WERI-Rb-1 (cell line): Measurements from ENCODE around the gene ROR2.

ENCODE experiments used
- DNase-seq: peaks from one replicate; pipeline ENCODE4 v3.0.0-alpha.2; 2020
- H3K27ac ChIP-seq: fragments of 250-450 bp; sonication (Bioruptor Pico); 2 replicates; pipeline ENCODE4 v1.5.1; 2020; ENCODE audit warnings: mild to moderate bottlenecking, moderate library complexity
- H3K27me3 ChIP-seq: fragments of 250-450 bp; sonication (Bioruptor Pico); 2 replicates; pipeline ENCODE4 v1.5.1; 2021; ENCODE audit warnings: mild to moderate bottlenecking, low read depth, moderate library complexity; ENCODE audit not compliant: insufficient read depth, severe bottlenecking
- H3K36me3 ChIP-seq: fragments of 250-450 bp; sonication (Bioruptor Pico); 2 replicates; pipeline ENCODE4 v1.5.1; 2020; ENCODE audit warnings: mild to moderate bottlenecking, moderate library complexity
- H3K4me3 ChIP-seq: 2 replicates; pipeline ENCODE4 v1.5.1; 2011; ENCODE audit warnings: low read depth, mild to moderate bottlenecking, control low read depth, low read length
- H3K9me3 ChIP-seq: fragments of 250-450 bp; sonication (Bioruptor Pico); 2 replicates; pipeline ENCODE4 v1.5.1; 2021; ENCODE audit warnings: mild to moderate bottlenecking, moderate library complexity; ENCODE audit not compliant: severe bottlenecking
- TF ChIP-seq, protein P1 (sequence below): IDR thresholded peaks from 2 replicates; pipeline ENCODE4 v1.5.1; 2011; ENCODE audit warnings: low read depth, mild to moderate bottlenecking, control low read depth, inconsistent platforms, low read length

ROR2 gene

DNA sequence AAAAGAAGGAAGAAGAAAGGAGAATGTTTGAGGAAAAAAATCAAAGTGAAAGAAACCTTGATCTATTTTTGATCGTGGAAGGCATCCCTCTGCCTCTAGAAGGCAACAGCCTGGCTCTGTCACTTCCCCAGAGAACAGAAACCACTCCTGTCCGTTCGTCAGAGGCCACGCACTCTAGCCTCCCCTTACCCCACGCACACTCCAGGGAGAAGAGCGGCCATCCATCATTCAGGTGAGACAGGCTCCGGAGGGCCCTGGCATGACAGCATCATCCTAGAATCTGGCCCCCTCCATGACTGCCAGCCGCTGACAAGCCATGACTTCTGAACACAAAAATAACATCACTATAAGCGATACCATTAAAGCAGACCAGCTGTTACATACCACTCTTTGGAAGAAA, 135.8 kb downstream of the ROR2 start:
- Histone ChIP-seq H3K27me3 (no peaks in the 10 kb centered on the region), H3K9me3 (no peaks in the 10 kb centered on the region), H3K4me3 (no peak overlapping the region), H3K36me3 (no peaks in the 10 kb centered on the region), H3K27ac (no peak overlapping the region)
- DNase-seq: no peak
- TF ChIP-seq, protein P1, sequence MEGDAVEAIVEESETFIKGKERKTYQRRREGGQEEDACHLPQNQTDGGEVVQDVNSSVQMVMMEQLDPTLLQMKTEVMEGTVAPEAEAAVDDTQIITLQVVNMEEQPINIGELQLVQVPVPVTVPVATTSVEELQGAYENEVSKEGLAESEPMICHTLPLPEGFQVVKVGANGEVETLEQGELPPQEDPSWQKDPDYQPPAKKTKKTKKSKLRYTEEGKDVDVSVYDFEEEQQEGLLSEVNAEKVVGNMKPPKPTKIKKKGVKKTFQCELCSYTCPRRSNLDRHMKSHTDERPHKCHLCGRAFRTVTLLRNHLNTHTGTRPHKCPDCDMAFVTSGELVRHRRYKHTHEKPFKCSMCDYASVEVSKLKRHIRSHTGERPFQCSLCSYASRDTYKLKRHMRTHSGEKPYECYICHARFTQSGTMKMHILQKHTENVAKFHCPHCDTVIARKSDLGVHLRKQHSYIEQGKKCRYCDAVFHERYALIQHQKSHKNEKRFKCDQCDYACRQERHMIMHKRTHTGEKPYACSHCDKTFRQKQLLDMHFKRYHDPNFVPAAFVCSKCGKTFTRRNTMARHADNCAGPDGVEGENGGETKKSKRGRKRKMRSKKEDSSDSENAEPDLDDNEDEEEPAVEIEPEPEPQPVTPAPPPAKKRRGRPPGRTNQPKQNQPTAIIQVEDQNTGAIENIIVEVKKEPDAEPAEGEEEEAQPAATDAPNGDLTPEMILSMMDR: no peak

DNA sequence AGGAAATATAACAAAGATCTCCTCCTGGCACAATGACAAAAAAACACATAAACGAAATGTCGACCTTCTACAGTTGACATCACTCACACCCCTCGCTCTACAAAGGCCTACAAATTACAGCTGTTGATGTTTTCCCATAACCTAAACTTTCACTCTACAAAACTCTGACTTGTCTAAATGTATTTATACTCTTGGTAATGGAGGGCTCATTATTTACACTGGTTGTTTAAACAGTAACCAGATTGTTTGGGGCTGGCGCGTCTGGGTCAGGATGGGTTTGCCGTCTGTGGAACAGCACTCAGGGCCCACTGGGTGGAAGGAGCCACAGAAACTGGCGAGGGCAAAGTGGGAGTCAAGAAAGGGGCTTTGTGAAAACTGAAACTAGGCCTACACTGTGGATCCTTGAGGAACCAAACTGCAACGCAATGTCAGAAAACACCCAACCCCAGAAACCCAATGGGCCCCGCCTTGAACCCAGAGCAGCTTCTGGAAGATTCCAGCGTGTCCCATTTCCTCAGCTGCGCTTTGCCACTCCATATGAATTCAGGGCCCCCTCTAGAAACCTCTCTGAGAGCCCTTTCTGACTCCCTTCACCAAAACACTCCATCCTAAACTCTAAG, 136.7 kb downstream of the ROR2 start:
- peak overlapping the region; percentile 78 for H3K27ac ChIP-seq
- H3K36me3 ChIP-seq: no peaks in the 10 kb centered on the region
- TF ChIP-seq, protein P1: no peak
- H3K27me3 ChIP-seq: no peaks in the 10 kb centered on the region
- H3K9me3 ChIP-seq: no peaks in the 10 kb centered on the region
- no peak for DNase-seq
- no peak overlapping the region for H3K4me3 ChIP-seq

DNA sequence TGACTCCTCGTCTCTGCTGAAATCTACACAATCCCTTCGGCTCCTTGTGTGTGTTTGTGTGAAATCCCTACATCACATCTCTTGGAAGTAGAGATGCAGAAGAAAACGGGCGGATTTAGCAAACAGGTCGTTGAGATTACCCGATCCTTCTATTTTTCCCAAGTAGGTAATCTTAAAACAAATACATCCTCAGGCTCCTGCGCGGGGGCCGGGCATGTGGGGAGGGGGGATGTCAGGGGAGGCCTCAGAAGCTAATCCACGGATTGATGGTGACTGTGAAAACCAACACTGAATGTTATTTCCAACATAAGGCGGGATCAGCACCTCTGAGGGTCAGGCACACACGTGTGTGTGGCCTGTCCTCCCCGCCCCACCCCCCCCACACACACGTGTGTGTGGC, 137.8 kb downstream of the ROR2 start:
- no peak overlapping the region for H3K4me3 ChIP-seq
- H3K27me3 ChIP-seq: no peaks in the 10 kb centered on the region
- DNase-seq: peak; percentile 85
- no peaks in the 10 kb centered on the region for H3K9me3 ChIP-seq
- TF ChIP-seq, protein P1: no peak
- no peaks in the 10 kb centered on the region for H3K36me3 ChIP-seq
- H3K27ac ChIP-seq: peak overlapping the region; percentile 78

DNA sequence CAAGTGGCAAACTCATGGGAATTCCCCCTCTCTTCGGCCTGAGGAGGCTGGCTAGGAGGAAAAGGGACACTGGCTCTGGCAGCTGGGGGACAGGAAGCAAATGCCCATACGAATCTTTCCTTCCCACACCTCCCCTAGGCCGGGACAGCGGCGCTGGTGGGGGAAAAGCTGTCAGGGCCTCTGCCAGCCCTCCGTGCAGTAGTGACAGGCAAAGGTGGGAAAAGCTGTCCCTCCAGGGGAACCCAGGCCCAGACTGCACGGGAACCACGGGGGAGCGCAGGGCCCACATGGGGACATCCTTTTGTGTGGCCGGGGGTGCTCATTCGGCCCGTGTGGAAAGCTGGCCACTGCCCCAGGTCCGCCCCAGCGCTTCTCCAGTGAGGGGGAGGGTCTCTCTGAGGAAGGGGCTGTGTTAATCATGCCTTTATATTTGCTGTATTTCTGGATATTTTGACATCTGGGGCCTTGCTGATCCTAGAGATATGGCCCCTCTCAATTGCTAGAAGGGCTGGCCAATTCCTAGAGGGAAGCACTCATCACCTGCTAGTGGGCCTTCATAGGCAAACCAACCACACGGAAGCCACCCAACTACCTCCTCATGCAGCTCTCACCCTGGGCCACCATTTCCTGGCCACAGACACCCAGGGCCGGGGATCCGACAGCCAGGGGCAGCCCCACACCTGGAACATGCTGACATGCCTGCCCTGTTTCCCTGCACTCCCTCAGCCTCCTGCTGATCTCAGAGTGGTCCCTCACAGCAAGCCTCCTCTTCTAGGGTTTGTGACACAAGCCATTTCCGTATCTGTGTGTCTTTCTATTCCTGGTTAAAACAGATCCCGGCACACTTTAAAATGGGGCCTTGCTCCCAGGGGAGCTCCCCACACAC, 138.8 kb downstream of the ROR2 start:
- DNase-seq: no peak
- TF ChIP-seq, protein P1: no peak
- Histone ChIP-seq H3K4me3 (no peak overlapping the region), H3K36me3 (no peaks in the 10 kb centered on the region), H3K27me3 (no peaks in the 10 kb centered on the region), H3K27ac (peak overlapping the region; percentile 78), H3K9me3 (no peaks in the 10 kb centered on the region)

DNA sequence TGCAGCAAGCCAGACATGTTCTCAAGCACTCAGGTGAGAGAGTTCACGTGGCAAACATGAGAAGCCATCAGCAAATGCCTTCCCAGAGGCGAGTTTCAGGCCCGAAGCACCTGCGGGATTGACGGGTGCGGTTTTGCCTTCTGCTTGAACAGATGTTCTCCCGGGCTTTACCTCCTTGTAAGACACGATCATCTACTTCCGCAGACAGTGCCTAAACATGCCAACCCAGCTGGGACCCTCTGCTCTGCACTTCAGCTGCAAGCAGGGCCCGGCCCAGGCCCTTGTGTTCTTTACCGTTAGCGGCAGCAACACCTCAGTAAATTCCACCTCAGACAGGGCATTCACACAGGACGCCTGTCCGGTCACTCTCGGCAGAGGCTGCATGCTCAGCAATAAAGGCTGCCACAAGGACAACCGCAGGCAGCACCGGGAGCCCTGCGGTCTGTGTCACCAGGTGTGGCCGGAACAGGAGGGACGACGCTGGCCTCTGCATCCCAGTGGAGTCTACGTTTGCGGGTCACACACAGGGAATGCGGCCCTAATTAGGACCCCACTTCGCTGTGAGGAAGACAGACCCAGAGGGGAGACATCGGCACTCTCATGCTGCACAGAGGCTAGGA, 139.6 kb downstream of the ROR2 start:
- H3K9me3 ChIP-seq: no peaks in the 10 kb centered on the region

More for the DNA sequence above, 139.6 kb downstream of the ROR2 start:
- Histone ChIP-seq H3K27ac (peak overlapping the region; percentile 78), H3K27me3 (no peaks in the 10 kb centered on the region), H3K36me3 (no peaks in the 10 kb centered on the region), H3K4me3 (no peak overlapping the region)
- TF ChIP-seq, protein P1: no peak
- peak; percentile 48 for DNase-seq
